HL-60/S4 (cell line): ENCODE results near the gene LZIC.

Experiments
- in situ Hi-C: fragments of 300-500 bp; cut with MboI; formaldehyde crosslinking; loops from 2 replicates; pipeline ENCODE4 v1.14.3; 2022; ENCODE audit warnings: low sequenced_read_pairs

The LZIC gene

GRCh38 chr1:9887070-9887469, 56.1 kb downstream of the LZIC start:
- in situ Hi-C loops, result no loop called here

- in situ Hi-C loops, result no loop called here
These were observed 57.0 kb downstream of the LZIC start for GRCh38 chr1:9886092-9886742.

GRCh38 chr1:9884805-9885204, 58.4 kb downstream of the LZIC start:
- in situ Hi-C loops, result no loop called here

GRCh38 chr1:9883585-9884449, 59.4 kb downstream of the LZIC start:
- in situ Hi-C loops, result no loop called here

- in situ Hi-C loops, result no loop called here
These were observed 60.3 kb downstream of the LZIC start for GRCh38 chr1:9882945-9883303.

- in situ Hi-C loops, result no loop called here
These were observed 60.8 kb downstream of the LZIC start for GRCh38 chr1:9882296-9882944.

GRCh38 chr1:9881838-9882249, 61.3 kb downstream of the LZIC start:
- in situ Hi-C loops, result no loop called here
